Neural progenitor cell (in vitro differentiated cells): ENCODE results near the gene MYPOP. TPM values are rescaled to one million over a fixed set of nuclear protein-coding genes. Genes with fewer than 3 reads are reported as not detected.

Source experiments
- DNase-seq: peaks from one replicate; pipeline ENCODE4 v3.0.0-alpha.2; 2016; ENCODE audit warnings: low spot score
- H2AFZ ChIP-seq: fragments of 200-600 bp; sonication (generic); replicated peaks from 2 replicates; pipeline ENCODE4 v1.6.1; 2016; ENCODE audit warnings: antibody characterized with exemption
- H3F3A ChIP-seq: fragments of 200-600 bp; sonication (generic); 2 replicates; pipeline ENCODE4 v1.6.1; 2016; ENCODE audit warnings: antibody characterized with exemption, low read depth
- H3K27ac ChIP-seq: fragments of 200-600 bp; sonication (generic); 2 replicates; pipeline ENCODE4 v1.5.1; 2016; ENCODE audit warnings: mild to moderate bottlenecking
- H3K27me3 ChIP-seq: fragments of 200-600 bp; sonication (generic); 2 replicates; pipeline ENCODE4 v1.6.1; 2016; ENCODE audit warnings: mild to moderate bottlenecking, moderate library complexity
- H3K36me3 ChIP-seq: fragments of 200-600 bp; sonication (generic); 2 replicates; pipeline ENCODE4 v1.5.1; 2016
- H3K4me1 ChIP-seq: fragments of 200-600 bp; sonication (generic); 2 replicates; pipeline ENCODE4 v1.6.1; 2016; ENCODE audit warnings: mixed run types
- H3K4me2 ChIP-seq: fragments of 200-600 bp; sonication (generic); 2 replicates; pipeline ENCODE4 v1.6.1; 2016
- H3K4me3 ChIP-seq: fragments of 200-600 bp; sonication (generic); 2 replicates; pipeline ENCODE4 v1.5.1; 2016
- H3K79me2 ChIP-seq: fragments of 200-600 bp; sonication (generic); 2 replicates; pipeline ENCODE4 v1.6.1; 2016; ENCODE audit warnings: low read depth
- H3K9ac ChIP-seq: fragments of 200-600 bp; sonication (generic); 2 replicates; pipeline ENCODE4 v1.6.1; 2016
- H3K9me3 ChIP-seq: fragments of 200-600 bp; sonication (generic); 2 replicates; pipeline ENCODE4 v1.5.1; 2016; ENCODE audit warnings: low read depth
- H4K20me1 ChIP-seq: fragments of 200-600 bp; sonication (generic); 2 replicates; pipeline ENCODE4 v1.6.1; 2016; ENCODE audit warnings: low read depth
- H3K27ac Mint-ChIP-seq: 3 replicates; pipeline ENCODE4 v1.8.0; 2021; ENCODE audit warnings: mixed read lengths
- H3K27me3 Mint-ChIP-seq: 2 replicates; pipeline ENCODE4 v1.8.0; 2022; ENCODE audit warnings: low read depth, mild to moderate bottlenecking, inconsistent platforms, moderate library complexity, mixed read lengths; ENCODE audit not compliant: insufficient read depth
- H3K36me3 Mint-ChIP-seq: 3 replicates; pipeline ENCODE4 v1.8.0; 2021; ENCODE audit warnings: mixed read lengths
- H3K4me1 Mint-ChIP-seq: 3 replicates; pipeline ENCODE4 v1.8.0; 2021; ENCODE audit warnings: mixed read lengths
- H3K4me3 Mint-ChIP-seq: 3 replicates; pipeline ENCODE4 v1.8.0; 2021; ENCODE audit warnings: mild to moderate bottlenecking, moderate library complexity, mixed read lengths
- H3K9me3 Mint-ChIP-seq: 3 replicates; pipeline ENCODE4 v1.8.0; 2020; ENCODE audit warnings: mixed read lengths
- CTCF ChIP-seq: fragments of 200-600 bp; sonication (generic); IDR thresholded peaks from 2 replicates; pipeline ENCODE4 v1.5.1; 2017; ENCODE audit warnings: antibody characterized with exemption, mild to moderate bottlenecking
- EZH2 ChIP-seq: fragments of 200-600 bp; sonication (generic); IDR thresholded peaks from 2 replicates; pipeline ENCODE4 v1.6.1; 2017; ENCODE audit warnings: antibody characterized with exemption, mild to moderate bottlenecking, moderate library complexity
- EZH2phosphoT487 ChIP-seq: fragments of 200-600 bp; sonication (generic); IDR thresholded peaks from 2 replicates; pipeline ENCODE4 v1.6.1; 2017; ENCODE audit warnings: antibody characterized with exemption
- total RNA-seq: library from RNA; depleted of rRNA; stranded (reverse); fragments of >200 nt; gene quantifications from 2 replicates; pipeline ENCODE4 v1.2.3, GENCODE V29; 2015; ENCODE audit warnings: low replicate concordance

MYPOP gene
- total RNA-seq, 1 donor from 2014 or later, result 0.07 TPM

DNA sequence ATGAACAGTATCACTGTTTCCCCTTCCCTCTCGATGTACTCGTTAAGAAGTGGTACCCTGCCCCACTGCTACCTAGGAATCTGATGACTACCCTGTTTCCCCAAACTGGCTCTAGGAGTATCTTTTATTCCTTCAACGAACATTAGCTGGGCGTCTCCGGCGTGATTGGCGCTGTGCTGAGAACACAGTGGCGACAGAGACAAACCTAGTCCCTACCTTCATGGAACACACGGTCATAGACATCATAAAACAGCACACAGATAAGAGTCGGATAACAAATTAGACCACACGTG, 40.2 kb downstream of the MYPOP start:
- peaks cover 13% of the 10 kb centered on the region for H3K4me1 Mint-ChIP-seq
- Histone ChIP-seq H3K27me3 (peaks cover 8% of the 10 kb centered on the region), H3K79me2 (peaks cover 67% of the 10 kb centered on the region), H3K9ac (peak overlapping the region; percentile 60), H3K27ac (no peak overlapping the region), H3K4me3 (peak overlapping the region; percentile 82), H3F3A (peaks cover 29% of the 10 kb centered on the region), H3K4me2 (peak overlapping the region; percentile 79), H4K20me1 (peaks cover 6% of the 10 kb centered on the region), H2AFZ (peak overlapping the region; percentile 74), H3K36me3 (no peaks in the 10 kb centered on the region), H3K4me1 (peaks cover 4% of the 10 kb centered on the region), H3K9me3 (no peaks in the 10 kb centered on the region)
- peaks cover 34% of the 10 kb centered on the region for H3K27me3 Mint-ChIP-seq
- H3K4me3 Mint-ChIP-seq, result peak overlapping the region; percentile 93
- peak overlapping the region; percentile 81 for H3K27ac Mint-ChIP-seq
- DNase-seq, result no peak
- peaks cover 11% of the 10 kb centered on the region for H3K36me3 Mint-ChIP-seq
- peaks cover 2% of the 10 kb centered on the region for H3K9me3 Mint-ChIP-seq
- TF ChIP-seq EZH2phosphoT487 (no peak), CTCF (peak; percentile 1), EZH2 (no peak)

DNA sequence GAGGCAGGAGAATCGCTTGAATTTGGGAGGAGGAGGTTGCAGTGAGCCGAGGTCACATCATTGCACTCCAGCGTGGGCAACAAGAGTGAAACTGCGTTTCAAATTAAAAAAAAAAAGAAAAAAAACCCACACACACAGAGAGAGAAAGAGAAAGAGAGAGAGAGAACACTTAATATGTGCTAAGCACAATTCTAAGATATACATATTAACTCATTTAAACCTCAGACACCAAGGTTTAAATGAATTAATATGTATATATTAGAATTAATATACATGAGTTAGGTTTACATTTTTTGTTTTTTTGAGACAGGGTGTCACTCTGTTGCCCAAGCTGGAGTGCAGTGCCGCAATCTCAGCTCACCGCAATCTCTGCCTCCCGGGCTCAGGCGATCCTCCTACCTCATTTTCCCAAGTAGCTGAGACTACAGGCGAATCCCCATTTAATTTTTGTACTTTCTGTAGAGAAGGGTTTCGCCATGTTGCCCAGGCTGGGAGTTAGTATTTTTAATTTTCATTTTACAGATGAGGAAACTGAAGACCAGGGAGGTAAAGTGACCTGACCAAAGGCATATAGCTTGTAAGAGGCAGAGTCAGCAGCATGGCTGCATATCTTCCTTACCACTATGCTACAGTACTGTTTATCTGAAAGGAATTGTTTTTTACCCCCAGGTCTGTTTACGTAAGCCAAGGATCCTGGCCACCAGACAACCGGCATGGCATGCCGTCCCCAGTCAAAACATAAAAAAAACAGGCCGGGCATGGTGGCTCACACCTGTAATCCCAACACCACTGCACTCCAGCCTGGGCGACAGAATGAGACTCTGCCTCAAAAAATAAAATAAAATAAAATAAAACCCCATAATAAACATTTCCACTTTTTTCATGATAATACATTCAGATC, 41.8 kb downstream of the MYPOP start:
- peaks cover 13% of the 10 kb centered on the region for H3K4me1 Mint-ChIP-seq

GRCh38 chr19:45854167-45854778, 48.1 kb downstream of the MYPOP start:
- Histone ChIP-seq H3K27ac (no peak overlapping the region), H3K27me3 (no peaks in the 10 kb centered on the region), H3F3A (peaks cover 2% of the 10 kb centered on the region), H4K20me1 (peaks cover 28% of the 10 kb centered on the region), H3K4me2 (no peak overlapping the region), H3K4me3 (no peak overlapping the region), H3K79me2 (peaks cover 42% of the 10 kb centered on the region), H3K4me1 (no peaks in the 10 kb centered on the region), H3K9ac (no peak overlapping the region), H2AFZ (no peak overlapping the region), H3K9me3 (no peaks in the 10 kb centered on the region), H3K36me3 (no peaks in the 10 kb centered on the region)
- H3K36me3 Mint-ChIP-seq, result peaks cover 28% of the 10 kb centered on the region
- H3K4me1 Mint-ChIP-seq, result no peaks in the 10 kb centered on the region
- no peaks in the 10 kb centered on the region for H3K27me3 Mint-ChIP-seq
- no peak overlapping the region for H3K4me3 Mint-ChIP-seq
- TF ChIP-seq CTCF, result no peak
- no peak for TF ChIP-seq EZH2
- no peak for TF ChIP-seq EZH2phosphoT487
- no peaks in the 10 kb centered on the region for H3K9me3 Mint-ChIP-seq
- no peak for DNase-seq
- no peak overlapping the region for H3K27ac Mint-ChIP-seq

More for the DNA sequence above, 41.8 kb downstream of the MYPOP start:
- Histone ChIP-seq H3K27ac (no peak overlapping the region), H3K4me1 (peaks cover 4% of the 10 kb centered on the region), H3F3A (peaks cover 26% of the 10 kb centered on the region), H3K27me3 (peaks cover 8% of the 10 kb centered on the region), H3K4me3 (no peak overlapping the region), H4K20me1 (peaks cover 16% of the 10 kb centered on the region), H3K36me3 (no peaks in the 10 kb centered on the region), H3K79me2 (peaks cover 79% of the 10 kb centered on the region), H3K9me3 (no peaks in the 10 kb centered on the region), H3K9ac (no peak overlapping the region), H2AFZ (no peak overlapping the region), H3K4me2 (no peak overlapping the region)
- H3K36me3 Mint-ChIP-seq, result peaks cover 11% of the 10 kb centered on the region
- DNase-seq, result no peak
- peaks cover 23% of the 10 kb centered on the region for H3K27me3 Mint-ChIP-seq
- H3K27ac Mint-ChIP-seq, result no peak overlapping the region
- no peak for TF ChIP-seq EZH2phosphoT487
- no peak for TF ChIP-seq EZH2
- TF ChIP-seq CTCF, result no peak
- peaks cover 2% of the 10 kb centered on the region for H3K9me3 Mint-ChIP-seq
- H3K4me3 Mint-ChIP-seq, result peak overlapping the region; percentile 74
